ENCODE data around the gene SORBS1. TPM values are rescaled to one million over a fixed set of nuclear protein-coding genes. Genes with fewer than 3 reads are reported as not detected.
A peak's percentile ranks its signal among the peaks of the same experiment; 100 is the strongest.

Gene SORBS1
- total RNA-seq, 1 donor from 2014 or later = 416 TPM

- H3K36me3 ChIP-seq = peaks cover 76 to 79% of the 10 kb centered on the region in 2 donors
- TF ChIP-seq, protein P1, sequence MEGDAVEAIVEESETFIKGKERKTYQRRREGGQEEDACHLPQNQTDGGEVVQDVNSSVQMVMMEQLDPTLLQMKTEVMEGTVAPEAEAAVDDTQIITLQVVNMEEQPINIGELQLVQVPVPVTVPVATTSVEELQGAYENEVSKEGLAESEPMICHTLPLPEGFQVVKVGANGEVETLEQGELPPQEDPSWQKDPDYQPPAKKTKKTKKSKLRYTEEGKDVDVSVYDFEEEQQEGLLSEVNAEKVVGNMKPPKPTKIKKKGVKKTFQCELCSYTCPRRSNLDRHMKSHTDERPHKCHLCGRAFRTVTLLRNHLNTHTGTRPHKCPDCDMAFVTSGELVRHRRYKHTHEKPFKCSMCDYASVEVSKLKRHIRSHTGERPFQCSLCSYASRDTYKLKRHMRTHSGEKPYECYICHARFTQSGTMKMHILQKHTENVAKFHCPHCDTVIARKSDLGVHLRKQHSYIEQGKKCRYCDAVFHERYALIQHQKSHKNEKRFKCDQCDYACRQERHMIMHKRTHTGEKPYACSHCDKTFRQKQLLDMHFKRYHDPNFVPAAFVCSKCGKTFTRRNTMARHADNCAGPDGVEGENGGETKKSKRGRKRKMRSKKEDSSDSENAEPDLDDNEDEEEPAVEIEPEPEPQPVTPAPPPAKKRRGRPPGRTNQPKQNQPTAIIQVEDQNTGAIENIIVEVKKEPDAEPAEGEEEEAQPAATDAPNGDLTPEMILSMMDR (IDR thresholded peaks at IDR 0.05) = no peak
- no peak for DNase-seq (ENCODE audit: low spot score in 2 of 2)
- peak overlapping the region; percentile 96 to 97 for H3K27ac ChIP-seq
- intact Hi-C loops (cut with DNase I) = no loop called here
- H3K9me3 ChIP-seq = no peaks in the 10 kb centered on the region
- H3K4me1 ChIP-seq = peaks cover 29 to 59% of the 10 kb centered on the region in 2 donors
- no peak overlapping the region for H3K4me3 ChIP-seq
- no peaks in the 10 kb centered on the region for H3K27me3 ChIP-seq
These were observed 229.5 kb downstream of the SORBS1 start for GRCh38 chr10:95331596-95332130.

DNA sequence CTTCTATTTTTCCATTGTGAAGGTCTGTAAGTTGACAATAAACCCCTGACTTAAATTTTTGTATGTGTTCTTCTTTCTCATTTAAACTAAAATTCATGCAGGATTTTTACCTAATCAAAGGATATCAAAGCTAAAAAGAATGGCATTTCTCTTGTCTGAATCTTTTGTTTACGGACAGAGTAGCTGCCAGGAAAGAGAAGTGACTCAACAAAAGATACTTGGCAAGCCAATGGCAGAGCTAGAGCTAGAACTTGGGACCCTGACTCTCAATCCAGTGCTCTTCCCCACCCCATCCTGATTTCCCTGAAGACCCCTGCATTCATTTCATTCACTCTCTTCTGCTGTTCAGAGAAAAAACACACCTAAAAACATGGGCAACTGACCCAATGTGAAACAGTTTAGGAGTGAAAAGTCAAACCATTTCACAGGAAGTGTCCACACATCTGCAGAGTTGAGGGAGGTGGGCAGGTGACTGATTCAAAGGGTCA is 230.2 kb downstream of the SORBS1 start:
- DNase-seq (ENCODE audit: low spot score in 2 of 2) = no peak
- intact Hi-C loops (cut with DNase I) = no loop called here
- Histone ChIP-seq H3K4me3 (no peak overlapping the region), H3K27ac (peak overlapping the region; percentile 96 to 97), H3K36me3 (peaks cover 75 to 80% of the 10 kb centered on the region in 2 donors), H3K9me3 (no peaks in the 10 kb centered on the region), H3K4me1 (peaks cover 25 to 53% of the 10 kb centered on the region in 2 donors), H3K27me3 (no peaks in the 10 kb centered on the region)
- TF ChIP-seq, protein P1 (IDR thresholded peaks at IDR 0.05) = no peak

- DNase-seq (ENCODE audit: low spot score in 2 of 2) = no peak
- TF ChIP-seq, protein P1 (IDR thresholded peaks at IDR 0.05) = no peak
- Histone ChIP-seq H3K27me3 (no peaks in the 10 kb centered on the region), H3K4me1 (peaks cover 12 to 37% of the 10 kb centered on the region in 2 donors), H3K36me3 (peaks cover 76 to 89% of the 10 kb centered on the region in 2 donors), H3K4me3 (no peak overlapping the region), H3K9me3 (no peaks in the 10 kb centered on the region), H3K27ac (peak overlapping the region; percentile 96 to 97)
- intact Hi-C loops (cut with DNase I) = no loop called here
These were observed 231.9 kb downstream of the SORBS1 start for GRCh38 chr10:95329296-95329695.

GRCh38 chr10:95328013-95328412 is 233.2 kb downstream of the SORBS1 start:
- peak overlapping the region; percentile 31 to 96 for H3K27ac ChIP-seq
- H3K36me3 ChIP-seq = peaks cover 80 to 93% of the 10 kb centered on the region in 2 donors
- intact Hi-C loops (cut with DNase I) = no loop called here
- no peaks in the 10 kb centered on the region for H3K27me3 ChIP-seq
- H3K9me3 ChIP-seq = no peaks in the 10 kb centered on the region
- TF ChIP-seq, protein P1 (IDR thresholded peaks at IDR 0.05) = no peak
- no peak for DNase-seq (ENCODE audit: low spot score in 2 of 2)
- H3K4me1 ChIP-seq = peaks cover 9 to 27% of the 10 kb centered on the region in 2 donors
- no peak overlapping the region for H3K4me3 ChIP-seq

- no peak for DNase-seq (ENCODE audit: low spot score in 2 of 2)
- H3K4me1 ChIP-seq = peaks cover 8 to 22% of the 10 kb centered on the region in 2 donors
- no peaks in the 10 kb centered on the region for H3K9me3 ChIP-seq
- peak overlapping the region; percentile 31 to 96 for H3K27ac ChIP-seq
- no peaks in the 10 kb centered on the region for H3K27me3 ChIP-seq
- peaks cover 80 to 93% of the 10 kb centered on the region in 2 donors for H3K36me3 ChIP-seq
- no peak overlapping the region for H3K4me3 ChIP-seq
- intact Hi-C loops (cut with DNase I) = no loop called here
- TF ChIP-seq, protein P1 (IDR thresholded peaks at IDR 0.05) = no peak
These were observed 233.8 kb downstream of the SORBS1 start for GRCh38 chr10:95327367-95327766.

Measured in ascending aorta (tissue), 2 donors.